GM15510 (cell line): ENCODE measurements around the gene CTNNA1.

ENCODE experiments used
- POLR2A ChIP-seq: IDR thresholded peaks from 3 replicates; pipeline ENCODE4 v1.6.1; 2011; ENCODE audit warnings: borderline replicate concordance; ENCODE audit not compliant: insufficient read length; ENCODE audit errors: extremely low read depth

Gene CTNNA1

DNA sequence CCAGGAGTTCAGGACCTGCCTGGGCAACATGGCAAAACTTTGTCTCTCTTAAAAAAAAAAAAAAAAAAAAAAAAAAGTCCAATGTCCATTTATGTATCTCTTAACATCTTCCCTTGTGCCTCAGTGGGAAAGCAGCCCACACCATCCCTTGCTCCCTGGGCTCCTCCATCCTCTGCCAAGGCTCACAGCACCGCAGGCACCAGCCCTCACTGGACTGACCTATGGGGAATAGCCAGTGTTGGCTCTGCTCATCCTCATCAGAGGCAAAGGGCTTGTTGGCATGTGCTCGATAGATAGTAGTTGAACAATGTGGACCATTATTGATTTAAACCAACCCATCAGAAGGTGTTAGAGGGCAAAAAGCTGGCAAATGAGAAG lies 183.7 kb downstream of the CTNNA1 start:
- no peak for TF ChIP-seq POLR2A

DNA sequence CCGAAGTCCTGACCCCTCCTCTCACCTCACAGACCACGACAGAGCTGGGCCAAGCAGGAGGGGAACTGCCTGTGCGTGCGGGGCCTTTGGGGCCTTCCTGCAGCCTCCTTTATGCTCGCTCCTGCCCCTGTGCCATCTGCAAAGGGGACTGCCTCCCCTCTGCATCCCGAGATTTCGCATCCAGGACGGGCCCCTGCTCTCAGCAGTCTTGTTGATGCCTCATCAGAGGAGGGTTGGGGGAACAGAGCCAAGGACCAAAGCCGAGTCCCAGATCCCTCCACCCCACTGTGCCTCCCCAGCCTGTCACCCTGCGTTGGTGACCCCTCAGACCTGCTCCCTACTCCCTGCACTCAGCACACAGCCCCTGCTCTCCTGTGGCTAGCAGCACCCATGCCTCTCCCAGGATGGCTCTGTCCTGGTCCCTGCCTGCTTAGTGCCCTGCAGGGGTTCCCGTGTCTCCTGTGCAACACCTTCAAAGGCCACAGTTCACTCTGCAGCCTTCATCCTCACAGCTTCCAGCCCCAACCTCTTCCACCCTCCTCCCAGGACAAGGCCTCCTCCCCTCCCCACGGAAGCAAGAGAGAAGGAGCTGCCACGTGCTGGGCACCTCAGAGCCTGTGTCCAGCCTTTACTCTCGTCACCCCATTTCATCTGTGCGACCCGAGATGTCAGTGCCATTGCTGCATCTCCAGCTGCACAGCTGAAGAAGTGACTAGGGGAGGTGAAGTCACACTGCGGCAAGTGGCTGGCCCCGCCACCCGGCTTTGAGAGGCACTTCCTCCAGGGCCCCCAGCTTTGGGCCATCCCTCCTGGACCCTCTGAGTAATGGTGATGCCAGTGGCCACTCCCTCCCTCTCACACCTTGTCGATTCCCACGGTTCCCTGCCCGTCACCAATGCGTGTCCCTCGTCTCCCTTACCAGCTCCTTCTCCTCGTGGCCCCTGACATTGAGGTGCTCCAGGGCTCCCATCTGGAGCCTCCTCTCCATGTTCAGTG lies 184.5 kb downstream of the CTNNA1 start:
- TF ChIP-seq POLR2A = no peak

DNA sequence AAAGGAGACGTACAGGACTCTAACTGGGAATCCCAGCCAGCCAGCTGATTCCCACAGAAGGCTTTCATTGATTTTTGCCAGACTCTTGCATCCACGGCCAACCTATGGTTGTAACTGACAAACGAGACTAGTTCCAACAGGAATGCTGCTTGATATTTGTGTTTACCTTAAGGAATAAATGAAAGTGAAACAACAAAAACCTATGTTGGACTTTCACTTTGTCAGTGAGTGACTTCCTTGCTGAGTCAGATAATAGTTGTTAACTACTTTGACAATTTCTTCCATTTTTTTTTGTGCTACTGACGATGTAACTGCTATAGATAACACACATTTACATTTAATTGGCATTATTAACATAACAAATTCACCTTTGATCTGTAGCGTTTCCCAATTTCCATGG lies 185.3 kb downstream of the CTNNA1 start:
- TF ChIP-seq POLR2A = no peak

DNA sequence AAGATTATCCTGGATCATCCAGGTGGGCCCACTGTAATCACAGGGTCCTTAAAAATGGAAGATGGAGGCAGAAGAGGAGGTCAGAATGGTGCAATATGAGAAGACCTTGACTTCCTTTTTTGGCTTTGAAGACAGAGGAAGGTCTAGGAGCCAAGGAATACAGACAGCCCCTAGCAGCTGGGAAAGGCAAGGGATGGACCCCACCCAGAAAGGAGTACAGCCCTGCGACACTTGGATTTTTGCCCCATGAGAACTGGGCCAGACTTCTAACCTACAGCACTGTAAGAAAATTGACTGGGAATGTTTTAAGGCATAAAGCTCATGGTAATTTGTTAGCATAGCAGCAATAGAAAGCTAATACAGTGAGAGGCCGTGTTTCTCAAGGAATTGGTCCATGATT lies 188.8 kb downstream of the CTNNA1 start:
- TF ChIP-seq POLR2A = no peak

DNA sequence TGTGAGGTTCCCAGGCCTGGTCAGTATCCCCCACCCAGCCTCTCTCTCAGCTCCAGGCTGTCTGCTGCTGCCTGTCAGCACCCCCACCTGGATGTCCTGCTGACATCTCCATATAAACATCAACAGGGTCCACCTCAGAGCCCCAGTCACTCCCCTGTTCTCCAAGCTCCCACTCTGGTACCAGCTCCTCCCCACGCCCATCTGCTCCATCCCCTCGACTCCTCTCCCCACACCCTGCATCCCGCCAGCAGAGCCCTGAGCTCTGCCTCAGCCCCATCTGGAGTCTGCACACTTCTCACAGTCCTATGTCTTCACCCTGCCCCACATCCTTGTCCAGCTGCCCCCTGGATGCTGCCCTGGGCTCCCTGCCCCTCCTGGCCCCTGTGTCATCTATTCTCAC lies 189.6 kb downstream of the CTNNA1 start:
- TF ChIP-seq POLR2A = no peak

DNA sequence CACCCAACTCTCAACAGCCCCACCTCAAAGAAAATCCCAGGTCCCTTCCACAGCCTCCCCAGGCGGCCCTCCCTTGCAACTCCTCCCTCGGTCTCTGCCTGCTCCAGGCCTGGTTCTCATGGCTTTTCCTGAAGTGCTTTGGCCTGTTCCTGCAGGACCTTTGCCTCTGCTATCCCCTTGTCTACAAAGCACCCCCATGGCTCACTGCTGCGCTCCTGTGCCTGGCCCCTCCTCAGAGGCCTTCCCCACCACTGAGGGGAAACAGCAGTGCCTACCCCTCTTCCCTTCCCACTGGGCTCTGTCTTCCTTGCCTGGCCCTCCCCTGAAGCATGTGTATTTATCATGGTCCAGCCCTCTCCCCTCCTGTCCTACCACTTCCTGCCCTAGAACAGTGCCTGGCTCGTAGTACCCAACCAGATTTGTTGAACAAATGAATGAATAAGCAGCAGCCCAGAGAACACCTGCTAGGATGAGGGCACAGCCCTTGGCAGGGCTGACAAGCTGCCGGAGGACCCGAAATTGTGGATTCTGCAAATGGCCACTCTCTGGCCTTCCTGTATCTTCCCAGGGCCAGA lies 190.5 kb downstream of the CTNNA1 start:
- no peak for TF ChIP-seq POLR2A

DNA sequence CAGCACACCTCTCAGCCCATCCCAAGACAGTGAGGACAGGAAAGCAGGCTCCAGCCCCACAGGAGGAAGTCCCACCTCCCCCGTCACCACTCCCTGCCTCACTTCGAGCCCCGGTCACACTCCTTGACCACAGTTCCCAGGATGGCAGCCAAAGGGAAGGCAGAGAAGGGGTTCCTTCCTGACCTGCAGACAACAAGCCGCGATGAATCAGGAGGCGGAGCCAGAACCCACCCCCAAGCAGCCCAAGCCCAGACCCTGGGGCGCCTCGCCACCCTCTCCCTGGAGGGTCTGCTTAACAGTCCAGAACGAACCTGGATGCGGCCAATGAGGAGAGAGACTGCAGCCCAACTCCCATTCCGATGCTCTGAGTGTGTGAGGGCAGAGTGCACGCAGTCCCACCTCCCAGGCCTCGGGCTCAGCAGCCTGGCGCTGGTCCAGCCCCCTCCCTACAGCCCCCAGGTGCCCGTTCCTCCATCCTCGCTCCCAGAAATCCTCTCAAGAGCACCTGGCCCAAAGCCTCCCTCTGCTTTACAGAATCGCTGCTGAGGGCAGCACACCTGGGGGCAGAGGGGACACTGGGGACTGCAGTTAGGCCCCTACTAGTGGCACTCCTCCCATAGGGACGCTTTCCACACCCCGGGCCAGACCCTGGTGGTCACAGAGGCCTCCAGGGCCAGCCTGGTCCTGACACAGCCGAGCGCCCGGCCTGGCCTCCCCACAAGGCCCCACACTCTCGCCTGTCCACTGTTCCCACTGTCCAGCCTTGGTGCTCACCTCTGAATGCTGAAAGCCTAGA lies 191.5 kb downstream of the CTNNA1 start:
- TF ChIP-seq POLR2A = no peak

DNA sequence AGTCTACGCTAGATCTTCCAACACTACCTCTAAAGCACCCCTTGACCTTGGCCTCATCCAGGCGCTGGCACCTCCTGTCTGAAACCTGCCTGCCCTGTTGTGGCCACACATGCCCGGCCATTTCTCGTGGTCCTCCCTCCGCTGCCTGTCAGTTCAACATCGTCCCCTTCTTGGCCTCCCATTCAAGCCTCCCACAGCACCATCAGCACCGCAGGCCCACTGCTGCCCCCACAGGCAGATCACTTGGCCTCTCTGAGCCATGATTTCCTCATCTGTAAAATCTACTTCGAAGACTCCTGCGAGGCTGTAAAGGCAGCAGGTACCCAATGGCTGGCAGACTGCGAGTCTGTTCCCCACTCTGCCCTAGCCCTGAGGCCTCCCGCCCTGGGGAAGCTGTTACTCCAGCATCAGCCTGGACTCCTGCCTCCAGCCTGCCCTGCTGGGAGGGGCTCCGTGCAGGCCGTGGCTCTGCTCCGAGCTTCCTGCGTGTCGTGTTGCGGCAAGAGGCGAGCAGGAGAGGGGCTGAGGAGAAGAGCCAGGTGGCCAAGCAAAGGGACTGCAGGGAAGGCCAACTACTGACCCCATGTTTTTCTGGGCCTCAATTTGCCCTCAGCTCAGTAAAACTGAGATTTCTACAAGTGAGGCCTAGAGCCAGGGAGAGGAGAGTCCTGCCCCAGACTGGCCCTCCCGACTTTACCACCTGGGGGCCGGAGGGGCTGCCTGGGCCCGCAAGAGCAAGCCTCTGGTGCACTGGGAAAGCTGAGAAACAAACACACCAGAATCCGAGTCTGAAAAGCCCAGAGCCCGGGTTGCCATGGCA lies 192.4 kb downstream of the CTNNA1 start:
- TF ChIP-seq POLR2A = no peak

DNA sequence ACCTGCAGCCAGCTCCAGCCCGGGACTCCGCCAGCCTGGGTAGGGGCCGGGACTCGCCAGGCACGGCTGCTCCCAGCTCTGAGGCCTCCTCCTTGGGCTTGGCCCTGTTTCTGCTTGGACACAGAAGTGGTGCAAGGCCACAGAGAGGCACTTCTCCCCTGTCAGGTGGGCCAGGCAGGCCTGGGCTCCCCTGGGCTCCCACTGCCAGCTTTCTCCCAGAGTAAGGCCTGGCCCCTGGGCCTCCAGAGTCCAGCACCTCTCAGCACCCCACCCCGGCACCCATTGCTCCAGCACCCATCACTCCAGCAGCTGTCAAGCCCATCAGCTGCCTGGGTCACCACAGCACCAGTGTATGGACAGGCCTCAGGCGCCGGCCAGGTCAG lies 193.0 kb downstream of the CTNNA1 start:
- no peak for TF ChIP-seq POLR2A

DNA sequence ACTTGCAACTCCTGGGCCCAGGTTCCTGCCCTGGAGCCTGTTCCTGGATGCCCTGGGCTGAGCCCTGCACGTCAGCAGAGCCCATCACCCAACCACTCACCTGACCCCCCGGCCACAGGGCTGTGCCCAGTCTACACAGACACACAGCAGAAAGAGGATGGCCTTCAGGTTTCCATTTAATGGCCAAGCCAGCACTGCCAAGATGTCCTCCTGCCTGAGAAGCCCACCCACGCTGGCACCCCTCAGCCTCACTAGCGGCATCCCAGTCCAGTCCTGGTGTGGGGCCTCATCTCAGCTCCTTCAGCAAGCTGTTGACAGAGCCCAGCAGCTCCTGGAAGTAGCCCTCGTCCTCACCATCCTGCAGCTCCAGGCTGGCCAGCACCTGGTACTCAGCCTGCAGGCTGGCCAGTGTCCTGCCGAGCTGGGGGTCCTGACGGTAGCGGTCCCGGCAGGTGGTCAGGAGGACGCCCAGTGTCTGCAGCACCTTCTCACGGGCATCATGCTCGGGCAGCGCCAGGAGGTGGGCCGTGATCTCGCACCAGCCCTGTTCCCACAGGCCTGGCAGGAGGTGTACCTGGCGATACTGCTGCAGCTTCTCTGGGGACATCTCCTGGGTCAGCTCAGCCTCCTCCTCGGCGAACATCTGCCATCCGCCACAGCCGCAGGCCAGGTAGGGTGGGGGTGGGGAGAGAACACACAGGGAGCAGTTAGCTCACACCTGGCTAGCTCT lies 193.8 kb downstream of the CTNNA1 start:
- no peak for TF ChIP-seq POLR2A

DNA sequence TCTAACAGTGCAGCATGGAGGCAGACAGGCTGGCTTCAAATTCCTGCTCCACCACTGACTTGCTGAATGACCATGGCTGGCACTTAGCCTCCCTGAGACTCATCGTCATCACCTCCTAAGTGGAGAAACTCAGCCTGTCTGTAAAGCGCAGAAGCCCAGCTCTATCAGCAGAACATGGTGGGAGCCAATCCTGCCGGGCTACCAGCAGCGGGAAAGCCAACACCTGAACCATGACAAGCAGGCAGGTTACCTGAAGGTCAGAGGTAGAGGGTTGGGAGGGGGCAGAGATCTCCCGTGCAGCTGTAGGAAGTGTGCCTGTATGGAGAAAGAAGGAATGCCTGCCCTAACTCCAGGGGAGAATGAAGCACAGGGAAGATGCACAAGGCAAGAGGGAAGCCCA lies 194.6 kb downstream of the CTNNA1 start:
- TF ChIP-seq POLR2A = no peak

DNA sequence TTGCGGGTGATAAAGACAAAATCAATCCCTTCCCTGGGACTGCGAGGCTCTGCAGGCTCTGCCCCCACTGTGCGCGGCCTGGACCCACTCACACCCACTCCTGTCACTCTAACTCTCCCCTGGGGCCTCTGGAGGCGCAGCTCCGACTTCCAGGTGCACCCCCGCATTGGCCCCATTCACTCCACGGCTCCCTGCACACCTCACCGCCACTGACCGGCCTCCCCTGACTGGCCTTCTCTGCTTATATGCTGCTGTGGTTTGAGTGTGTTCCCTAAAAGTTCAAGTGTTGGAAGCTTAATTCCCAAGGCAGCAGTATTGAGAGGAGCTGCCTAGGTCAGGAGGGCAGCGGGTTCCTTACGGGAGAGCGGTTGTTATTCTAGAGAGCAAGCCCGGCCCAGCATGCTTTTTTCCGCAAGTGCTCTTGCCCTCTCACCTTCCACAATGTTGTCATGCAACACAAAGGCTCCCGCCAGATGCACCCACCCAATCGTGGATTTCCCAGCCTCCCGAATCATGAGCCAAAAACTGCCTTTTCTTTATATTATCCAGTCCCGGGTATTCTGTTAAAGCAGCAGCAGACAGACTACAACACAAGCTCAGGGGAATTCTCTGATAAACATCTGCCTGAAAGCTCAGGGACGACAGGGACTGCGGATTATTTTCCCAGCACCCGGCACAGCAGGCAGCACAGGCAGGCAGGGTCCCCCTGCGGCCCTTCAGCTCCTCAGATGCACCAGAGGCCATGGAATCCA lies 195.4 kb downstream of the CTNNA1 start:
- TF ChIP-seq POLR2A = no peak

DNA sequence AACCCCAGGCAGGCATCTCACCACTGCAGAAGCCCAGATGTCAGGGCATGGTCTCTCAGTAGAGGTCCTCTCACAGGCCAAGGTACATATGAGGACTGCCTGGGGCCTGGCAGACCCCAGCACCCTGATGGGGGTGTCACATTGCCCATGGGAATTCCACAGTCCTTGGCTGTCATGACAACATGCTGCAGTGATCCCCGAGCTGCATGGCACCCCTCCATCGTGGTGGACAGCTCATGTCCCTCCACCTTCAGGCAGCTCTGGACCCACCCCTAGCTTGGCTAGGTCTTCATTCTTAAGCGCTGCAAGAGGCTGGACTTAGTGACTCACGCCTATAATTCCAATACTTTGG lies 196.0 kb downstream of the CTNNA1 start:
- no peak for TF ChIP-seq POLR2A
